Ovary (tissue), 9 donors: Measurements from ENCODE around the gene AFAP1L2. TPM values are rescaled to one million over a fixed set of nuclear protein-coding genes. Genes with fewer than 3 reads are reported as not detected.

ENCODE experiments used
- DNase-seq, 5 donors: peaks; one replicate each; pipeline ENCODE4 v3.0.0-alpha.2; 2019 to 2020
- H3K27ac ChIP-seq, 2 donors: fragments of 200-600 bp; one replicate each; pipeline versions ENCODE4 v1.5.1 to v1.8.0; 2019 to 2022
- H3K27me3 ChIP-seq: fragments of 200-600 bp; one replicate; pipeline ENCODE4 v1.8.0; 2022
- H3K36me3 ChIP-seq: fragments of 200-600 bp; sonication (generic); one replicate; pipeline ENCODE4 v1.5.1; 2019
- H3K4me1 ChIP-seq: one replicate; pipeline ENCODE4 v1.8.1; 2013; ENCODE audit warnings: mild to moderate bottlenecking, moderate library complexity; ENCODE audit not compliant: insufficient read depth
- H3K4me3 ChIP-seq: fragments of 200-600 bp; sonication (generic); one replicate; pipeline ENCODE4 v1.5.1; 2017
- H3K9me3 ChIP-seq, 2 donors: fragments of 200-600 bp in 1 of 2; sonication (generic) in 1 of 2; one replicate each; pipeline versions ENCODE4 v1.5.1 to v1.8.1; 2013 to 2019; ENCODE audit warnings: mild to moderate bottlenecking in 1 of 2, moderate library complexity in 1 of 2
- CTCF ChIP-seq, 3 donors: fragments of 450-650 bp in 2 of 3; fragments of 200-600 bp in 1 of 3; IDR thresholded peaks; one replicate each; pipeline versions ENCODE4 v1.5.1 to v1.8.0; 2016 to 2022; ENCODE audit warnings: antibody characterized with exemption in 3 of 3, mild to moderate bottlenecking in 1 of 3
- EP300 ChIP-seq: sonication (generic); formaldehyde crosslinking; IDR thresholded peaks from one replicate; pipeline ENCODE4 v1.6.1; 2017; ENCODE audit warnings: antibody characterized with exemption
- POLR2A ChIP-seq: fragments of 450-650 bp; IDR thresholded peaks from one replicate; pipeline ENCODE4 v1.6.1; 2017; ENCODE audit warnings: antibody characterized with exemption, mild to moderate bottlenecking, moderate library complexity
- WGBS, 3 donors: extraction: QIAGEN DNeasy Blood & Tissue Kit in 1 of 3; methylation state at CpG; one replicate each; pipeline versions ENCODE4 v1.1.5 to v1.1.7; 2013 to 2017; 5-methylcytosine and 5-hydroxymethylcytosine counted together
- intact Hi-C, 4 donors: fragments of 100-400 bp; cut with DNase I; formaldehyde crosslinking; loops; one replicate each; pipeline versions ENCODE4 v1.11.0 to v1.15.1; 2022 to 2023
- polyA plus RNA-seq, 2 donors: library from polyadenylated mRNA; stranded (reverse); fragments of 200-250 nt in 1 of 2; fragments of 350-450 nt in 1 of 2; fragmentation: Illumina TruSeq in 1 of 2; extraction: RNeasy Lipid Tissue Mini Kit (QIAGEN cat#74804) in 1 of 2; gene quantifications; one replicate each; pipeline ENCODE4 v1.2.3, GENCODE V29; 2013 to 2014
- total RNA-seq, 7 donors: library from RNA; depleted of rRNA in 2 of 7; stranded (reverse); fragments of >200 nt in 2 of 7; fragmentation: NEBNext Ultra II Directional in 3 of 7; extraction: Animal tissue kit (Norgen Biotek cat#: 25700) in 3 of 7; gene quantifications; one replicate each; pipeline versions ENCODE4 v1.1.0 to v1.2.4, GENCODE V29; 2016 to 2023
- donor health status: DM: no; HTN: no; CAD: no; lungs with moderate emphysema.
- donor health status: DM: no; HTN: no; CAD: no.
- donor health status: Bipolar disorder and iron deficiency.
- donor health status: DM: yes; HTN: yes; CAD: no.
- donor health status: DM: no; HTN: no; CAD: no.
- donor health status: DM: yes; HTN: yes; CAD: no.

AFAP1L2 gene
- total and polyA plus RNA-seq, 9 donors, result 9.8 to 53.7 (median 23.3) TPM

- DNase-seq, result peak; percentile 75 to 89 (median 83)
- 10 to 14% (median 14%) methylated on average over 7 of the region's 7 CpGs for WGBS, 3 donors
- H3K27ac ChIP-seq, result peak overlapping the region in 1 of 2 donors; percentile 6
- TF ChIP-seq EP300, result no peak
- TF ChIP-seq POLR2A, result no peak
- TF ChIP-seq CTCF (IDR thresholded peaks at IDR 0.05), result no peak
- intact Hi-C loops, result loop anchor here in 1 of 4 donors (10.0 kb wide), 1 partner anchor 96 kb away; no protein-coding TSS in a partner anchor
- no peak overlapping the region for H3K4me3 ChIP-seq
- no peaks in the 10 kb centered on the region for H3K27me3 ChIP-seq
- peaks cover 25% of the 10 kb centered on the region for H3K4me1 ChIP-seq
- H3K9me3 ChIP-seq, result no peaks in the 10 kb centered on the region
- no peaks in the 10 kb centered on the region for H3K36me3 ChIP-seq
Observed at GRCh38 chr10:114401195-114401791, 3.0 kb downstream of the AFAP1L2 start.

- intact Hi-C loops, result loop anchor here in 1 of 4 donors (10.0 kb wide), 1 partner anchor 95 kb away; no protein-coding TSS in a partner anchor
- DNase-seq, result peak in 3 of 5 donors; percentile 71 to 73 (median 72)
- TF ChIP-seq CTCF (IDR thresholded peaks at IDR 0.05) (no peak), POLR2A (no peak), EP300 (no peak)
Observed at GRCh38 chr10:114400091-114400490, 4.2 kb downstream of the AFAP1L2 start.

GRCh38 chr10:114399576-114399975 lies 4.7 kb downstream of the AFAP1L2 start:
- WGBS, 3 donors, result 23 to 42% (median 27%) methylated on average over 6 of the region's 6 CpGs
- H3K36me3 ChIP-seq, result no peaks in the 10 kb centered on the region
- TF ChIP-seq POLR2A (no peak), CTCF (IDR thresholded peaks at IDR 0.05) (no peak), EP300 (no peak)
- H3K27ac ChIP-seq, result no peak overlapping the region
- DNase-seq, result no peak
- no peaks in the 10 kb centered on the region for H3K27me3 ChIP-seq
- peaks cover 24% of the 10 kb centered on the region for H3K4me1 ChIP-seq
- intact Hi-C loops, result no loop called here
- H3K4me3 ChIP-seq, result no peak overlapping the region
- H3K9me3 ChIP-seq, result no peaks in the 10 kb centered on the region

More at GRCh38 chr10:114400091-114400490, 4.2 kb downstream of the AFAP1L2 start:
- no peaks in the 10 kb centered on the region for H3K36me3 ChIP-seq
- peaks cover 25% of the 10 kb centered on the region for H3K4me1 ChIP-seq
- H3K27me3 ChIP-seq, result no peaks in the 10 kb centered on the region
- WGBS, 3 donors, result 6 to 24% (median 14%) methylated on average over 3 of the region's 3 CpGs
- no peak overlapping the region for H3K4me3 ChIP-seq
- H3K27ac ChIP-seq, result no peak overlapping the region
- H3K9me3 ChIP-seq, result no peaks in the 10 kb centered on the region

GRCh38 chr10:114398587-114399331 lies 5.5 kb downstream of the AFAP1L2 start:
- H3K36me3 ChIP-seq, result no peaks in the 10 kb centered on the region
- no peaks in the 10 kb centered on the region for H3K9me3 ChIP-seq
- no peaks in the 10 kb centered on the region for H3K27me3 ChIP-seq
- DNase-seq, result peak in 2 of 5 donors; percentile 32 to 63
- no peak overlapping the region for H3K27ac ChIP-seq
- 67 to 74% (median 68%) methylated on average over 10 of the region's 10 CpGs for WGBS, 3 donors
- intact Hi-C loops, result no loop called here
- H3K4me3 ChIP-seq, result no peak overlapping the region
- H3K4me1 ChIP-seq, result peaks cover 28% of the 10 kb centered on the region
- TF ChIP-seq POLR2A (no peak), CTCF (IDR thresholded peaks at IDR 0.05) (no peak), EP300 (no peak)
